Mesothelial cell of epicardium (in vitro differentiated cells): ENCODE data around the gene CGB1. TPM values are rescaled to one million over a fixed set of nuclear protein-coding genes. Genes with fewer than 3 reads are reported as not detected.
"Not testable (repeated sequence)": the region's sequence is repeated elsewhere in the genome, so short reads cannot be mapped to it uniquely, and the experiment has no call there.

Source experiments
- DNase-seq, 2 experiments: peaks; one replicate each; pipeline ENCODE4 v3.0.0; 2021; ENCODE audit warnings: low spot score in 2 of 2; ENCODE audit not compliant: unreplicated experiment in 2 of 2
- H3K27ac Mint-ChIP-seq: 2 replicates; pipeline ENCODE4 v1.8.0; 2021; ENCODE audit warnings: mixed read lengths
- H3K27me3 Mint-ChIP-seq: 2 replicates; pipeline ENCODE4 v1.8.0; 2021; ENCODE audit warnings: low read depth, mixed read lengths
- H3K36me3 Mint-ChIP-seq: 2 replicates; pipeline ENCODE4 v1.8.0; 2021; ENCODE audit warnings: mixed read lengths
- H3K4me1 Mint-ChIP-seq: 2 replicates; pipeline ENCODE4 v1.8.0; 2021; ENCODE audit warnings: mixed read lengths
- H3K4me3 Mint-ChIP-seq: 2 replicates; pipeline ENCODE4 v1.8.0; 2021; ENCODE audit warnings: mild to moderate bottlenecking, moderate library complexity, mixed read lengths
- H3K9me3 Mint-ChIP-seq: 2 replicates; pipeline ENCODE4 v1.8.0; 2021; ENCODE audit warnings: mixed read lengths
- total RNA-seq: library from RNA; stranded (reverse); gene quantifications from 3 replicates; pipeline ENCODE4 v1.2.1, GENCODE V29; 2021
- TF ChIP-seq, protein P1 (sequence below): fragments of 200-600 bp; sonication (generic); IDR thresholded peaks from one replicate; pipeline ENCODE4 v1.5.0; 2021; ENCODE audit warnings: antibody characterized with exemption; ENCODE audit not compliant: unreplicated experiment

The CGB1 gene
- 2.2 TPM in 1 of 3 replicates, not detected in the others for total RNA-seq

DNA sequence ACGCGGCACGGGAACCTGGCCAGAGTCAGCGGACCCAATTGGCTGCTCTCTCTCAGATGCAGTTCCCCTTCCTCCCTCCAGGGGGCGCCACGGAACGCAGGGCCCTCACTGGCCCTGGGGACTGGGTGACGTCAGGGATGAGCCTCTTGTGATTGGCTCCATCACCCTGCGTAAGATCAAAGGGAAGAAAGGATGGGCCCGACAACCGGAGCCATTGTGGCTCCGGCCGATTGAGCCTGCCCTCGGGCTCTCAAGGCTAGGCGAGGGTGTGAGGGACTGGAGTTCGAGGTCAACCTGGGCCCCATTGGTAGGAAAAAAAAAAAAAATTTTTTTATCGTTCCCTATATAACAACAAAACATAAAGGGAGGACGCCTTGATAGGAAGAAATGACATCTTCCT, at the start of gene CGB1:
Gene CGB1 (minus strand): TSS at position 81 of the 400 bp plus-strand sequence. CDS start 184 bp downstream, outside the sequence.
- H3K9me3 Mint-ChIP-seq, DNase-seq, H3K27ac Mint-ChIP-seq, H3K4me3 Mint-ChIP-seq, H3K4me1 Mint-ChIP-seq, H3K36me3 Mint-ChIP-seq, H3K27me3 Mint-ChIP-seq: not testable (repeated sequence)
- TF ChIP-seq, protein P1, sequence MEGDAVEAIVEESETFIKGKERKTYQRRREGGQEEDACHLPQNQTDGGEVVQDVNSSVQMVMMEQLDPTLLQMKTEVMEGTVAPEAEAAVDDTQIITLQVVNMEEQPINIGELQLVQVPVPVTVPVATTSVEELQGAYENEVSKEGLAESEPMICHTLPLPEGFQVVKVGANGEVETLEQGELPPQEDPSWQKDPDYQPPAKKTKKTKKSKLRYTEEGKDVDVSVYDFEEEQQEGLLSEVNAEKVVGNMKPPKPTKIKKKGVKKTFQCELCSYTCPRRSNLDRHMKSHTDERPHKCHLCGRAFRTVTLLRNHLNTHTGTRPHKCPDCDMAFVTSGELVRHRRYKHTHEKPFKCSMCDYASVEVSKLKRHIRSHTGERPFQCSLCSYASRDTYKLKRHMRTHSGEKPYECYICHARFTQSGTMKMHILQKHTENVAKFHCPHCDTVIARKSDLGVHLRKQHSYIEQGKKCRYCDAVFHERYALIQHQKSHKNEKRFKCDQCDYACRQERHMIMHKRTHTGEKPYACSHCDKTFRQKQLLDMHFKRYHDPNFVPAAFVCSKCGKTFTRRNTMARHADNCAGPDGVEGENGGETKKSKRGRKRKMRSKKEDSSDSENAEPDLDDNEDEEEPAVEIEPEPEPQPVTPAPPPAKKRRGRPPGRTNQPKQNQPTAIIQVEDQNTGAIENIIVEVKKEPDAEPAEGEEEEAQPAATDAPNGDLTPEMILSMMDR: peak; percentile 54

DNA sequence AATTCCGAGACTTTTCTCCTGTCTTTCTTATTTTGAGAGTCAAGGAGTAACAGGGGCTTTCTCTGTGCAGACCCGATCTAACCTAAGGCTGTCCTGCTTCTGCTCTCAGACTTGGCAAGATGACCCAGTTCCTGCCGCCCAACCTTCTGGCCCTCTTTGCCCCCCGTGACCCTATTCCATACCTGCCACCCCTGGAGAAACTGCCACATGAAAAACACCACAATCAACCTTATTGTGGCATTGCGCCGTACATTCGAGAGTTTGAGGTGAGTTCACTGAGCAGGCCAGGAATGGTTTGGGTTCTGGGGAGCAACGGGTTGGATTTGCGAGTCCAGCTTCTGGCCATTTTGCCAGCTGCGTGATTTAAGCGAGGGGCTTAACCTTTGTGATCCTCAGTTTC, 49.6 kb upstream of the CGB1 start:
- Mint-ChIP-seq H3K4me1 (peaks cover 18% of the 10 kb centered on the region), H3K36me3 (peaks cover 23% of the 10 kb centered on the region), H3K27me3 (peaks cover 2% of the 10 kb centered on the region), H3K27ac (peak overlapping the region; percentile 97), H3K9me3 (no peaks in the 10 kb centered on the region), H3K4me3 (peak overlapping the region; percentile 97)
- TF ChIP-seq, protein P1: no peak
- DNase-seq: no peak

DNA sequence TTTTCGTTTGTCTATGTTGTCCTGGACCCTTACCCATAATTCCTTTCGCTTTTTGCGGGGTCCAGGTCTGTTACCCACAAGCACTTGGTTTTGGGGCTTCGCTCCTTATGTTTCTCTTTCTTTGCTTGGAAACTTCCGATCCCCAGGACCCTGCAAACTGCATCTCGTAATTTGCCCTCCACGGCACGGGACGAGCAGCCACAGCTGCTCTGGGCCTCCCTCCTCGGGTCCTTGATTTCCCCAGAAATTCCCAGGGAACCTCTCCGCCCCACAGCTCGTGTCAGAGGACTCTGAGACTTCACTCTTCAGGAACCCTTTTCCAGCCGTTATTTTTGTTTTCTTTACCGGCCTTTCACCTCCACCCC, 49.2 kb upstream of the CGB1 start:
- Mint-ChIP-seq H3K4me1 (peaks cover 18% of the 10 kb centered on the region), H3K27me3 (peaks cover 3% of the 10 kb centered on the region), H3K36me3 (peaks cover 20% of the 10 kb centered on the region), H3K4me3 (peak overlapping the region; percentile 97), H3K27ac (peak overlapping the region; percentile 97), H3K9me3 (no peaks in the 10 kb centered on the region)
- TF ChIP-seq, protein P1: no peak
- DNase-seq: no peak

DNA sequence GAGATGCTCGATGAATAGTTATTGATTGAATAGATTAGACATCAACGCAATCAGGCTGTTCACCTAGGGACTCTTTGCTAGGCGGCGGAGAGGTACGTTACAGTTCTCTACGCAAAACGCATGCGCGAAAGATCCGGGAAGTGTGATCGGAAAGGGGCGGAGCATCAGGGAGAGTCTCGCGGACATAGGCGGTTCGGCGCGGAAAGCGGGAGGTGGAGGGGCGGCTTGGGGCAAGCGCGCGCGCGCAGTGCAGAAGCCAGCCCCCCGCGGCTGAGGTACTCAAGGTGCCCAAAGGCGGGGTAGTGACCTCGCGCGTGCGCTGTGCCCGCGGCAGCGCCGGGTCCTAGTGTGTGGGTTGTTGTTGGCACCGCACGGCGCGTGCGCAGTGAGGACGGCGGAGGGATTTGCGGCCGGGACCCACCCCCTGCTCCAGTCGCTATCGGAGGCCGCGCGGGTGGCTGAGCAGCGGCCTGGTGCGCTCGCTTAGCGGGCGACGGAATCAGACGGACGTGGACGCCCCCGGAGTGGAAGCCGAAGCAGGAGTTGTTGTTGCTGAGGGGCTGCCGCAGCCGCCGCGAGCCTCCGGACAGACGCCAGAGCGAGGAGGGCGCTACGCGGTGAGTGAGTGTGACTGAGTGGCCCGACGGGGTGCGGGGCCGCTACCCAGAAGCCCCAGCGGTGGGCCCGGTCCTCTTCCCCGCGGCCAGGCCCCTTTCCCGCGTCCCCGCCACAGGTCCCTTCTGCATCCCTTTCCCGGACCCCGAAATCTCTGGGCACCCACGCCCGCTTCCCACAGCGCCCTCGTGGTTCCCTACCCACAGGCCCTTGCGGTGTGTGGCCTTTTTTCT, 48.5 kb upstream of the CGB1 start, which contains the start of gene SNRNP70:
Gene SNRNP70 (plus strand): TSS at position 432 of the 848 bp plus-strand sequence. CDS start 964 bp downstream, outside the sequence.
- DNase-seq: peak; percentile 100
- Mint-ChIP-seq H3K27ac (peak within 1 kb of the TSS; percentile 97), H3K4me3 (peak within 1 kb of the TSS; percentile 97), H3K9me3 (no peaks in the 10 kb centered on the region), H3K4me1 (peaks cover 18% of the 10 kb centered on the region), H3K27me3 (peaks cover 6% of the 10 kb centered on the region), H3K36me3 (peaks cover 15% of the 10 kb centered on the region)
- TF ChIP-seq, protein P1: no peak

DNA sequence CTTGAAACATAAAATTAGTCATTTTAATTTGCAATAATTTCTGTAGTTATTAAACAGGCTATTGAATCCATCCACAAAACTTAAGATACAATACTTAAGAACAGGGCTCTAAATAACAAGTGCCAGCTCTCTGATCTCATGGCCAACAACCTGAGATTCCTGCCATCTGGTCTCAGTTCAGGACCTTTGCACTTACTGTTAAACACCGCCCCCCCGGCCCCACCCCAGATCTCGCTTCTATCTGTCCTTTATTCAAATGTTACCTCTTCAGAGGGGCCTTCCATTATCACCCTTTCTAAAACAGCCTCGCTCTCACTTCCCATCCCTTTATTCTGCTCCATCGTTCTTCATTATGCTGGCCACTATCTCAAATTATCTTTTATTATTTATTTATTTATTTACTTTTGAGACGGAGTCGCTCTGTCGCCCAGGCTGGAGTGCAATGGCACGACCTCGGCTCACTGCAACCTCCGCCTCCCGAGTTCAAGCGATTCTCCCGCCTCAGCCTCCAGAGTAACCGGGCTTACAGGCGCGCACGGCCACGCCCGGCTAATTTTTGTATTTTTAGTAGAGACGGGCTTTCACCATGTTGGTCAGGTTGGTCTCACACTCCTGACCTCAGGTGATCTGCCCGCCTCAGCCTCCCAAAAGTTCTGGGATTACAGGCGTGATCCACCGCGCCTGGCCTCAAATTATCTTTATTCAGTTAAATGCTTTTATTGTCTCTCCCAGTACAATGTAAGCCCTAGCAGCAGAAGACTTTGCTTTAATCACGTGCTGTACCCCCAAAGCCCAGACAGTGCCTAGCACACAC, 47.7 kb upstream of the CGB1 start:
- TF ChIP-seq, protein P1: no peak
- Mint-ChIP-seq H3K27ac (peak overlapping the region; percentile 97), H3K36me3 (peaks cover 13% of the 10 kb centered on the region), H3K9me3 (no peaks in the 10 kb centered on the region), H3K4me1 (peaks cover 18% of the 10 kb centered on the region), H3K4me3 (peak overlapping the region; percentile 97), H3K27me3 (peaks cover 8% of the 10 kb centered on the region)
- no peak for DNase-seq
